Middle frontal gyrus (tissue), 1 donor: ENCODE measurements around the gene FHOD1.

ENCODE experiments used
- DNase-seq: peaks from one replicate; pipeline ENCODE4 v3.0.0-alpha.2; 2015; ENCODE audit warnings: low spot score; ENCODE audit errors: extremely low spot score

FHOD1 gene

GRCh38 chr16:67191995-67192681 is 55.1 kb downstream of the FHOD1 start, which contains the start of gene E2F4:
E2F4 (plus strand) TSS chr16:67192155; CDS start chr16:67192228, 73 bp downstream.
- peak; percentile 90 for DNase-seq

GRCh38 chr16:67191411-67191994 is 55.8 kb downstream of the FHOD1 start:
- DNase-seq: no peak

GRCh38 chr16:67190448-67191399 is 56.6 kb downstream of the FHOD1 start:
- no peak for DNase-seq

- no peak for DNase-seq
Measured at GRCh38 chr16:67190041-67190440, 57.2 kb downstream of the FHOD1 start, which contains the start of gene EXOC3L1. EXOC3L1 (minus strand) TSS chr16:67190136; CDS start chr16:67189676, 460 bp downstream.

GRCh38 chr16:67188798-67189197 is 58.5 kb downstream of the FHOD1 start:
- no peak for DNase-seq

- no peak for DNase-seq
Measured at GRCh38 chr16:67188323-67188722, 59.0 kb downstream of the FHOD1 start.

- DNase-seq: no peak
Measured at GRCh38 chr16:67187175-67187890, 59.9 kb downstream of the FHOD1 start.

GRCh38 chr16:67186550-67186950 is 60.7 kb downstream of the FHOD1 start:
- DNase-seq: no peak

GRCh38 chr16:67185651-67186134 is 61.6 kb downstream of the FHOD1 start:
- DNase-seq: no peak

- DNase-seq: no peak
Measured at GRCh38 chr16:67184995-67185650, 62.2 kb downstream of the FHOD1 start.

GRCh38 chr16:67184453-67184994 is 62.8 kb downstream of the FHOD1 start:
- DNase-seq: no peak

GRCh38 chr16:67183627-67184452 is 63.4 kb downstream of the FHOD1 start, which contains the start of gene MATCAP1:
MATCAP1 (minus strand) TSS chr16:67183963; CDS start chr16:67180610, 3,353 bp downstream.
- peak; percentile 88 for DNase-seq

GRCh38 chr16:67183284-67183626 is 64.0 kb downstream of the FHOD1 start:
- DNase-seq: no peak

GRCh38 chr16:67182288-67182687 is 65.0 kb downstream of the FHOD1 start:
- DNase-seq: no peak

- DNase-seq: no peak
Measured at GRCh38 chr16:67181346-67181745, 65.9 kb downstream of the FHOD1 start.

- no peak for DNase-seq
Measured at GRCh38 chr16:67180166-67180565, 67.1 kb downstream of the FHOD1 start.

GRCh38 chr16:67179421-67180080 is 67.7 kb downstream of the FHOD1 start:
- no peak for DNase-seq
